ENCODE data around the gene PKN1.

GRCh38 chr19:14496029-14496833 is 63.1 kb downstream of the PKN1 start, which contains the start of gene GIPC1:
- TF ChIP-seq ZFP30 (CRISPR knock-in tag; IDR thresholded peaks at IDR 0.05) (no peak), PATZ1 (CRISPR knock-in tag; IDR thresholded peaks at IDR 0.05; ENCODE audit: borderline replicate concordance) (no peak), ZFP3 (CRISPR knock-in tag; IDR thresholded peaks at IDR 0.05) (no peak), CREB5 (CRISPR knock-in tag; IDR thresholded peaks at IDR 0.05; ENCODE audit: low read depth) (no peak), ESRRG (CRISPR knock-in tag; IDR thresholded peaks at IDR 0.05) (no peak), ISL1 (CRISPR knock-in tag; IDR thresholded peaks at IDR 0.05) (no peak), ZC3H10 (CRISPR knock-in tag; IDR thresholded peaks at IDR 0.05) (no peak), ARNTL (CRISPR knock-in tag; IDR thresholded peaks at IDR 0.05; ENCODE audit: borderline replicate concordance, low read depth) (no peak), RARB (CRISPR knock-in tag; IDR thresholded peaks at IDR 0.05) (no peak), CSDC2 (CRISPR knock-in tag; IDR thresholded peaks at IDR 0.05) (no peak), SNAI2 (CRISPR knock-in tag; IDR thresholded peaks at IDR 0.05) (no peak)
